GM12878 (cell line): Measurements from ENCODE around the gene GPC5. TPM values are rescaled to one million over a fixed set of nuclear protein-coding genes. Genes with fewer than 3 reads are reported as not detected.

ENCODE experiments used
- ATAC-seq: fragments of 200-7000 bp; cut with Tn5 transposase; 3 replicates; pipeline ENCODE4 v1.9.1; 2020; ENCODE audit warnings: mild to moderate bottlenecking, moderate library complexity
- BruUV-seq: library from RNA; stranded (reverse); fragments of 400-500 nt; replicated peaks from 2 replicates; lab custom pipeline; 2021; lab: Mats Ljungman, UMichigan
- CTCF ChIA-PET: fragments of 300-600 bp; sonication (Branson Sonifier 250); formaldehyde crosslinking; extraction: SDS; loops from one replicate; lab custom pipeline; 2021; ENCODE audit warnings: inconsistent platforms; lab: Yijun Ruan, JAX
- POLR2A ChIA-PET: fragments of 350-600 bp; formaldehyde crosslinking; extraction: SDS; loops from one replicate; lab custom pipeline; 2021; ENCODE audit warnings: inconsistent platforms; lab: Charles Lee
- RAD21 ChIA-PET: fragments of 300-600 bp; sonication (Branson Sonifier 250); formaldehyde crosslinking; loops from one replicate; lab custom pipeline; 2023; ENCODE audit warnings: antibody characterized with exemption; ENCODE audit not compliant: unreplicated experiment; lab: Charles Lee
- SMC1A ChIA-PET: fragments of 300-600 bp; sonication (Branson Sonifier 250); formaldehyde crosslinking; loops from one replicate; lab custom pipeline; 2023; ENCODE audit not compliant: unreplicated experiment, uncharacterized antibody; lab: Charles Lee
- DNase-seq: peaks from one replicate; pipeline ENCODE4 v3.0.0-alpha.2; 2011; ENCODE audit warnings: low read depth, low spot score
- FAIRE-seq: peaks from 3 replicates; lab custom pipeline; 2011; peaks lifted over from hg19 to GRCh38; lab: Jason Lieb, UNC
- H2AFZ ChIP-seq: 2 replicates; pipeline ENCODE4 v1.6.0; 2011; ENCODE audit warnings: low read depth, low read length, control low read depth; ENCODE audit not compliant: control insufficient read depth
- H3K27ac ChIP-seq: 2 replicates; pipeline ENCODE4 v1.5.1; 2011; ENCODE audit warnings: control low read depth; ENCODE audit not compliant: control insufficient read depth, insufficient read depth
- H3K27me3 ChIP-seq, 2 experiments: replicated peaks in 1 of 2; 2 replicates each; pipeline versions ENCODE4 v1.6.0 to v1.6.1; 2011; ENCODE audit warnings: low read length in 1 of 2; ENCODE audit not compliant: control insufficient read depth in 2 of 2, insufficient read depth in 2 of 2
- H3K36me3 ChIP-seq, 2 experiments: 2 replicates each; pipeline ENCODE4 v1.5.1; 2011; ENCODE audit warnings: low read length in 1 of 2; ENCODE audit not compliant: control insufficient read depth in 2 of 2, insufficient read depth in 2 of 2
- H3K4me1 ChIP-seq: 2 replicates; pipeline ENCODE4 v1.6.1; 2011; ENCODE audit warnings: mild to moderate bottlenecking, low read length, moderate library complexity, mixed read lengths; ENCODE audit not compliant: control insufficient read depth, insufficient read depth
- H3K4me2 ChIP-seq: 2 replicates; pipeline ENCODE4 v1.6.0; 2011; ENCODE audit warnings: control low read depth; ENCODE audit not compliant: control insufficient read depth, insufficient read depth
- H3K4me3 ChIP-seq: fragments of 200-600 bp; sonication (generic); 2 replicates; pipeline ENCODE4 v1.5.1; 2016
- H3K79me2 ChIP-seq: 2 replicates; pipeline ENCODE4 v1.6.0; 2011; ENCODE audit warnings: low read length; ENCODE audit not compliant: control insufficient read depth, insufficient read depth
- H3K9ac ChIP-seq: 2 replicates; pipeline ENCODE4 v1.8.0; 2011; ENCODE audit warnings: low read length, control low read depth, mixed read lengths; ENCODE audit not compliant: control insufficient read depth, insufficient read depth
- H3K9me3 ChIP-seq: replicated peaks from 3 replicates; pipeline ENCODE4 v1.5.1; 2011; ENCODE audit warnings: mild to moderate bottlenecking, low read length; ENCODE audit not compliant: control insufficient read depth, insufficient read depth
- H4K20me1 ChIP-seq: 2 replicates; pipeline ENCODE4 v1.6.0; 2011; ENCODE audit not compliant: control insufficient read depth, insufficient read depth
- ATF2 ChIP-seq: IDR thresholded peaks from 2 replicates; pipeline ENCODE4 v1.6.1; 2012; ENCODE audit warnings: low read length, inconsistent platforms
- CEBPB ChIP-seq, 2 experiments: fragments of 150-350 bp in 1 of 2; IDR thresholded peaks; 2 replicates each; pipeline ENCODE4 v1.6.1; 2012 to 2014; ENCODE audit warnings: low read depth in 2 of 2, low read length in 2 of 2, borderline replicate concordance in 1 of 2, inconsistent platforms in 1 of 2
- ELK1 ChIP-seq: IDR thresholded peaks from 2 replicates; pipeline ENCODE4 v1.6.1; 2012; ENCODE audit warnings: low read depth, low read length, improper control_type of control experiment
- HDAC2 ChIP-seq: fragments of 200-600 bp; sonication (generic); IDR thresholded peaks from 2 replicates; pipeline ENCODE4 v1.6.1; 2017
- JUND ChIP-seq: IDR thresholded peaks from 2 replicates; pipeline ENCODE4 v1.6.1; 2012; ENCODE audit warnings: low read depth, mild to moderate bottlenecking, low read length, improper control_type of control experiment, moderate library complexity
- KAT2A ChIP-seq: conservative IDR thresholded peaks from 2 replicates; pipeline ENCODE4 v1.6.1; 2011; ENCODE audit warnings: low read depth, low read length; ENCODE audit not compliant: control insufficient read depth
- RUNX3 ChIP-seq: IDR thresholded peaks from 2 replicates; pipeline ENCODE4 v1.6.1; 2012; ENCODE audit warnings: low read length, inconsistent platforms
- YBX1 ChIP-seq: fragments of 450-650 bp; IDR thresholded peaks from 2 replicates; pipeline ENCODE4 v1.6.1; 2016; ENCODE audit warnings: antibody characterized with exemption
- WGBS: methylation state at CpG from one replicate; pipeline ENCODE4 v1.1.6; 2016; ENCODE audit warnings: low lambda C conversion rate; ENCODE audit not compliant: insufficient replicate concordance, insufficient coverage; ENCODE audit errors: missing lambda C conversion rate; 5-methylcytosine and 5-hydroxymethylcytosine counted together
- in situ Hi-C: fragments of 300-500 bp; cut with MboI; formaldehyde crosslinking; loops from 9 replicates; pipeline ENCODE4 v1.14.3; 2018; ENCODE audit warnings: mixed read lengths
- intact Hi-C: fragments of 100-400 bp; cut with micrococcal nuclease; formaldehyde crosslinking; loops from one replicate; pipeline ENCODE4 v1.14.2; 2022; ENCODE audit not compliant: unreplicated experiment
- polyA plus RNA-seq, 11 experiments: library from polyadenylated mRNA; depleted of rRNA in 4 of 11; unstranded in 6 of 11; stranded (reverse) in 5 of 11; fragments of >200 nt; fragmentation: Nextera tagmentation in 4 of 11; fragmentation: Illumina TruSeq in 1 of 11; extraction: Ambion mirVana in 4 of 11; extraction: Trizol in 1 of 11; gene quantifications; 1 replicate in 1 of 11; 2 replicates in 10 of 11; pipeline versions ENCODE4 v1.2.1 to v1.2.3, GENCODE V29; 2011 to 2016; ENCODE audit warnings: inconsistent platforms in 2 of 11, missing spikeins in 2 of 11, low read depth in 1 of 11
- total RNA-seq, 4 experiments: library from RNA; depleted of rRNA in 3 of 4; stranded (reverse); fragments of >200 nt in 3 of 4; fragmentation: Illumina TruSeq in 1 of 4; extraction: Trizol in 1 of 4; gene quantifications; 2 replicates each; pipeline versions ENCODE4 v1.2.1 to v1.2.3, GENCODE V29; 2013 to 2021
- TF ChIP-seq, protein P1 (sequence below): fragments of 450-650 bp; IDR thresholded peaks from 2 replicates; pipeline ENCODE4 v1.6.1; 2017; ENCODE audit warnings: mild to moderate bottlenecking

GPC5 gene
- total and polyA plus RNA-seq, 10 of the 15 experiments (the other 5 are each of a cell fraction or from before 2014, with no cell fraction given), result 0.05 to 0.87 (median 0.44) TPM; not detected in 1

DNA sequence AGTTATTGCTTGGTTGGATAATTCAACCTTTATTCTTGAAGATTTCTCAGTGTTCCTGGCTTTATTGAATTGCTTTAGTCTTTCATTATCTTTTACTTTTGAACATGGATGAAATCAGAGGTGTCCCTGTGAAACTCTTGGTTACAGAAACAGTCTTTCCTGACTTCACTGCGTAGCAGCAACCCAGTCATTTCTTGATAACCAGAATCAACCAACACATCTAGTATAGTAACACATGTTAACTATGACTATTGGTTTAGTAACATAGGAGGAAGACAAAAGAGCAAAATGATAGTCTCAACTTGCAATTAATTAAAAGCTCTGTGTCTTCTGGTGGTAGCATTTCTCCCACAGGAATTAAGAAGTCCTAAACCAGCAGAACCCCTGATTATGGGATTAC lies 393.6 kb downstream of the GPC5 start:
- WGBS, result 0% methylated on average over 1 of the region's 1 CpG

More for the DNA sequence above, 393.6 kb downstream of the GPC5 start:
- Histone ChIP-seq H3K4me2 (no peak overlapping the region), H3K79me2 (no peaks in the 10 kb centered on the region), H3K9ac (no peak overlapping the region), H3K4me1 (no peaks in the 10 kb centered on the region), H3K4me3 (no peak overlapping the region), H3K36me3 (no peaks in the 10 kb centered on the region), H3K27me3 (no peaks in the 10 kb centered on the region), H2AFZ (no peak overlapping the region), H3K27ac (no peak overlapping the region), H4K20me1 (no peaks in the 10 kb centered on the region), H3K9me3 (no peaks in the 10 kb centered on the region)
- CTCF ChIA-PET, result no interaction called here
- SMC1A ChIA-PET, result interaction anchor here (0.7 kb wide), 1 partner anchor 131 kb away, joined by 5 read pairs; no protein-coding TSS in a partner anchor
- TF ChIP-seq HDAC2, result no peak
- TF ChIP-seq ELK1, result no peak
- no peak for TF ChIP-seq CEBPB (IDR thresholded peaks at IDR 0.05; ENCODE audit: borderline replicate concordance in 1 of 2, low read depth in 2 of 2, low read length in 2 of 2)
- TF ChIP-seq KAT2A, result no peak
- TF ChIP-seq YBX1, result no peak
- no peak for TF ChIP-seq JUND
- no peak for TF ChIP-seq ATF2
- no peak for TF ChIP-seq RUNX3
- TF ChIP-seq, protein P1, sequence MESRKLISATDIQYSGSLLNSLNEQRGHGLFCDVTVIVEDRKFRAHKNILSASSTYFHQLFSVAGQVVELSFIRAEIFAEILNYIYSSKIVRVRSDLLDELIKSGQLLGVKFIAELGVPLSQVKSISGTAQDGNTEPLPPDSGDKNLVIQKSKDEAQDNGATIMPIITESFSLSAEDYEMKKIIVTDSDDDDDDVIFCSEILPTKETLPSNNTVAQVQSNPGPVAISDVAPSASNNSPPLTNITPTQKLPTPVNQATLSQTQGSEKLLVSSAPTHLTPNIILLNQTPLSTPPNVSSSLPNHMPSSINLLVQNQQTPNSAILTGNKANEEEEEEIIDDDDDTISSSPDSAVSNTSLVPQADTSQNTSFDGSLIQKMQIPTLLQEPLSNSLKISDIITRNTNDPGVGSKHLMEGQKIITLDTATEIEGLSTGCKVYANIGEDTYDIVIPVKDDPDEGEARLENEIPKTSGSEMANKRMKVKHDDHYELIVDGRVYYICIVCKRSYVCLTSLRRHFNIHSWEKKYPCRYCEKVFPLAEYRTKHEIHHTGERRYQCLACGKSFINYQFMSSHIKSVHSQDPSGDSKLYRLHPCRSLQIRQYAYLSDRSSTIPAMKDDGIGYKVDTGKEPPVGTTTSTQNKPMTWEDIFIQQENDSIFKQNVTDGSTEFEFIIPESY, result no peak
- no TSS peak for BruUV-seq
- ATAC-seq (no peak), DNase-seq (no peak), FAIRE-seq (no peak)
- RAD21 ChIA-PET, result no interaction called here
- POLR2A ChIA-PET, result no interaction called here
- intact Hi-C loops, result no loop called here
- in situ Hi-C loops, result no loop called here
